Smooth muscle cell (in vitro differentiated cells): ENCODE results near the gene ZGPAT. TPM values are rescaled to one million over a fixed set of nuclear protein-coding genes. Genes with fewer than 3 reads are reported as not detected.

Experiments
- DNase-seq: peaks from one replicate; lab custom pipeline; 2025; ENCODE audit not compliant: unreplicated experiment; lab: John Stamatoyannopoulos, UW
- H2AFZ ChIP-seq: fragments of 200-600 bp; sonication (generic); 2 replicates; pipeline ENCODE4 v1.6.0; 2016; ENCODE audit warnings: antibody characterized with exemption, low read depth, mild to moderate bottlenecking
- H3F3A ChIP-seq: fragments of 200-600 bp; sonication (generic); 2 replicates; pipeline ENCODE4 v1.6.0; 2017; ENCODE audit warnings: antibody characterized with exemption, low read depth
- H3K27ac ChIP-seq: fragments of 200-600 bp; sonication (generic); 2 replicates; pipeline ENCODE4 v1.5.1; 2016; ENCODE audit warnings: low read depth, mild to moderate bottlenecking
- H3K27me3 ChIP-seq: fragments of 200-600 bp; sonication (generic); 2 replicates; pipeline ENCODE4 v1.6.1; 2016; ENCODE audit warnings: low read depth, mild to moderate bottlenecking
- H3K36me3 ChIP-seq: fragments of 200-600 bp; sonication (generic); 2 replicates; pipeline ENCODE4 v1.5.1; 2016; ENCODE audit warnings: low read depth
- H3K4me1 ChIP-seq: fragments of 200-600 bp; sonication (generic); 2 replicates; pipeline ENCODE4 v1.5.1; 2016; ENCODE audit warnings: low read depth
- H3K4me2 ChIP-seq: fragments of 200-600 bp; sonication (generic); 2 replicates; pipeline ENCODE4 v1.6.0; 2016; ENCODE audit warnings: mild to moderate bottlenecking
- H3K4me3 ChIP-seq: fragments of 200-600 bp; sonication (generic); 2 replicates; pipeline ENCODE4 v1.5.1; 2016; ENCODE audit warnings: mild to moderate bottlenecking
- H3K79me2 ChIP-seq: fragments of 200-600 bp; sonication (generic); 2 replicates; pipeline ENCODE4 v1.6.0; 2016; ENCODE audit warnings: low read depth, mild to moderate bottlenecking
- H3K9ac ChIP-seq: fragments of 200-600 bp; sonication (generic); 2 replicates; pipeline ENCODE4 v1.6.0; 2016; ENCODE audit warnings: low read depth
- H3K9me3 ChIP-seq: fragments of 200-600 bp; sonication (generic); replicated peaks from 2 replicates; pipeline ENCODE4 v1.5.1; 2016; ENCODE audit warnings: low read depth
- H4K20me1 ChIP-seq: fragments of 200-600 bp; sonication (generic); 2 replicates; pipeline ENCODE4 v1.6.0; 2016; ENCODE audit warnings: low read depth
- CTCF ChIP-seq: fragments of 200-600 bp; sonication (generic); IDR thresholded peaks from 2 replicates; pipeline ENCODE4 v1.5.1; 2017; ENCODE audit warnings: borderline replicate concordance, mild to moderate bottlenecking, antibody characterized with exemption; ENCODE audit not compliant: insufficient read depth, poor library complexity, severe bottlenecking
- WGBS: methylation state at CpG from one replicate; pipeline ENCODE4 v1.1.7; 2016; ENCODE audit warnings: low lambda C conversion rate; 5-methylcytosine and 5-hydroxymethylcytosine counted together
- polyA plus RNA-seq: library from polyadenylated mRNA; unstranded; fragments of >200 nt; fragmentation: Nextera tagmentation; extraction: Ambion mirVana; gene quantifications from 2 replicates; pipeline ENCODE4 v1.2.1, GENCODE V29; 2016
- total RNA-seq: library from RNA; depleted of rRNA; stranded (reverse); fragments of >200 nt; gene quantifications from 2 replicates; pipeline ENCODE4 v1.2.3, GENCODE V29; 2014

Gene ZGPAT
- total and polyA plus RNA-seq, 2 experiments from 2014 or later, result 13.8 to 32.3 TPM

- no peaks in the 10 kb centered on the region for H3K27me3 ChIP-seq
- H3K9me3 ChIP-seq, result no peaks in the 10 kb centered on the region
- no peak overlapping the region for H2AFZ ChIP-seq
- no peaks in the 10 kb centered on the region for H3K79me2 ChIP-seq
- H3K4me1 ChIP-seq, result no peaks in the 10 kb centered on the region
- 96% methylated on average over 7 of the region's 7 CpGs for WGBS
- DNase-seq, result no peak
- no peak overlapping the region for H3K4me2 ChIP-seq
- no peak overlapping the region for H3K9ac ChIP-seq
- no peaks in the 10 kb centered on the region for H4K20me1 ChIP-seq
- TF ChIP-seq CTCF, result no peak
- H3K4me3 ChIP-seq, result no peak overlapping the region
- H3K27ac ChIP-seq, result no peak overlapping the region
- H3F3A ChIP-seq, result no peaks in the 10 kb centered on the region
- H3K36me3 ChIP-seq, result no peaks in the 10 kb centered on the region
These were observed 50.3 kb downstream of the ZGPAT start for GRCh38 chr20:63758152-63758551.

- Histone ChIP-seq H3K27ac (no peak overlapping the region), H3K36me3 (no peaks in the 10 kb centered on the region), H3K4me2 (no peak overlapping the region), H3K27me3 (no peaks in the 10 kb centered on the region), H2AFZ (no peak overlapping the region), H3F3A (no peaks in the 10 kb centered on the region), H3K9ac (no peak overlapping the region), H3K4me3 (no peak overlapping the region), H3K4me1 (no peaks in the 10 kb centered on the region), H3K9me3 (no peaks in the 10 kb centered on the region), H3K79me2 (no peaks in the 10 kb centered on the region), H4K20me1 (no peaks in the 10 kb centered on the region)
- TF ChIP-seq CTCF, result no peak
- WGBS, result 86% methylated on average over 7 of the region's 7 CpGs
- no peak for DNase-seq
These were observed 51.6 kb downstream of the ZGPAT start for GRCh38 chr20:63759377-63759901.

- no peaks in the 10 kb centered on the region for H3K79me2 ChIP-seq
- 90% methylated on average over 16 of the region's 16 CpGs for WGBS
- H3K4me3 ChIP-seq, result no peak overlapping the region
- H3K27ac ChIP-seq, result no peak overlapping the region
- H3F3A ChIP-seq, result no peaks in the 10 kb centered on the region
- DNase-seq, result no peak
- H3K9ac ChIP-seq, result no peak overlapping the region
- no peaks in the 10 kb centered on the region for H3K27me3 ChIP-seq
- H3K4me2 ChIP-seq, result no peak overlapping the region
- no peaks in the 10 kb centered on the region for H4K20me1 ChIP-seq
- no peaks in the 10 kb centered on the region for H3K36me3 ChIP-seq
- TF ChIP-seq CTCF, result no peak
- H2AFZ ChIP-seq, result no peak overlapping the region
- no peaks in the 10 kb centered on the region for H3K4me1 ChIP-seq
- no peaks in the 10 kb centered on the region for H3K9me3 ChIP-seq
These were observed 57.4 kb downstream of the ZGPAT start for GRCh38 chr20:63765082-63765873.
